ES-I3 (cell line): ENCODE data around the gene GATD1.

Experiments
- H3K36me3 ChIP-seq: 2 replicates; pipeline ENCODE4 v1.6.1; 2013; ENCODE audit warnings: mild to moderate bottlenecking, low read length, control low read depth, moderate library complexity; ENCODE audit not compliant: insufficient read depth
- H3K4me1 ChIP-seq: 2 replicates; pipeline ENCODE4 v1.6.1; 2013; ENCODE audit warnings: mild to moderate bottlenecking, control low read depth, low read length; ENCODE audit not compliant: insufficient read depth
- H3K9ac ChIP-seq: 2 replicates; pipeline ENCODE4 v1.6.1; 2013; ENCODE audit warnings: low read depth, mild to moderate bottlenecking, low read length, moderate library complexity
- H3K9me3 ChIP-seq: 2 replicates; pipeline ENCODE4 v1.6.1; 2013; ENCODE audit warnings: mild to moderate bottlenecking, low read length, moderate library complexity; ENCODE audit not compliant: control insufficient read depth, insufficient read depth

Gene GATD1

GRCh38 chr11:719214-720016 is 57.9 kb downstream of the GATD1 start:
- H3K9me3 ChIP-seq, result no peaks in the 10 kb centered on the region
- no peaks in the 10 kb centered on the region for H3K36me3 ChIP-seq
- H3K4me1 ChIP-seq, result no peaks in the 10 kb centered on the region; the same call in 1 of the 2 replicates
- H3K9ac ChIP-seq, result no peak overlapping the region
